SH-SY5Y (cell line): ENCODE data around the gene CCNY.

Experiments
- GATA2 ChIP-seq: IDR thresholded peaks from 2 replicates; pipeline ENCODE4 v1.6.1; 2011; ENCODE audit warnings: mild to moderate bottlenecking, low read depth, low read length
- GATA3 ChIP-seq: IDR thresholded peaks from 2 replicates; pipeline ENCODE4 v1.6.1; 2011; ENCODE audit warnings: low read depth, mild to moderate bottlenecking, low read length, moderate library complexity

DNA sequence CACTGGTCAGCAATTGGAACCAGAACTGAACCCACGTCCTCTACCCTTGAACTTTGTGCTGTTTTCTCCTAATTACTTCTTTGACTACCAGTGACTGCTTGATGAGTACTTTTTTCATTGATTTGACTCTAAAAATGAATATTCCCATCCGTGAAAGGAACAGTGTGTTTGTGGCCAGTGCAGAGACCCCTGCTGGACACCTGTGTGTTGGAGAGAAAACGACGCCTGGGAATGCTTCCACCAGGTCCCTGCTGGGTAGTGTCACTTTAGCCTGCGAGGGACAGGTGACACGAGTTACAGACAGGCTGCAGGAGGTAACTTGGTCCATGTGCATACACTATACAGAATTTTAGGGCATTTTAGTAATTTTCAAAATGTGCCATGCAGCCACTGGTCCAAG, 262.1 kb downstream of the CCNY start:
- TF ChIP-seq GATA2 (no peak), GATA3 (no peak)
